Calu3 (cell line): ENCODE results near the gene KRI1. TPM values are rescaled to one million over a fixed set of nuclear protein-coding genes. Genes with fewer than 3 reads are reported as not detected.
A peak's percentile ranks its signal among the peaks of the same experiment; 100 is the strongest.

Experiments used
- BruUV-seq: library from RNA; stranded (reverse); fragments of 400-500 nt; replicated peaks from 2 replicates; lab custom pipeline; 2021; lab: Mats Ljungman, UMichigan
- CTCF ChIA-PET: fragments of 300-600 bp; sonication (Branson Sonifier 250); formaldehyde crosslinking; loops from one replicate; lab custom pipeline; 2022; ENCODE audit warnings: antibody characterized with exemption; lab: Charles Lee
- DNase-seq: peaks from one replicate; pipeline ENCODE4 v3.0.0; 2022
- H3K27ac Mint-ChIP-seq: one replicate; pipeline ENCODE4 v1.8.0; 2022; ENCODE audit warnings: mixed read lengths; ENCODE audit not compliant: unreplicated experiment
- H3K27me3 Mint-ChIP-seq: one replicate; pipeline ENCODE4 v1.8.0; 2022; ENCODE audit warnings: mixed read lengths; ENCODE audit not compliant: unreplicated experiment
- H3K36me3 Mint-ChIP-seq: one replicate; pipeline ENCODE4 v1.8.0; 2022; ENCODE audit warnings: mild to moderate bottlenecking, moderate library complexity, mixed read lengths; ENCODE audit not compliant: insufficient read depth, unreplicated experiment
- H3K4me1 Mint-ChIP-seq: one replicate; pipeline ENCODE4 v1.8.0; 2022; ENCODE audit warnings: mild to moderate bottlenecking, low read depth, mixed read lengths; ENCODE audit not compliant: unreplicated experiment
- H3K4me3 Mint-ChIP-seq: one replicate; pipeline ENCODE4 v1.8.0; 2022; ENCODE audit warnings: mild to moderate bottlenecking, low read depth, moderate library complexity, mixed read lengths; ENCODE audit not compliant: unreplicated experiment
- H3K9me3 Mint-ChIP-seq: one replicate; pipeline ENCODE4 v1.8.0; 2022; ENCODE audit warnings: low read depth, mixed read lengths; ENCODE audit not compliant: unreplicated experiment
- intact Hi-C: fragments of 100-400 bp; cut with micrococcal nuclease; formaldehyde crosslinking; loops from one replicate; pipeline ENCODE4 v1.10.0; 2022; ENCODE audit not compliant: unreplicated experiment
- total RNA-seq: library from RNA; stranded (reverse); gene quantifications from 2 replicates; pipeline ENCODE4 v1.2.3, GENCODE V29; 2022
- TF ChIP-seq, protein P1 (sequence below): fragments of 200-600 bp; IDR thresholded peaks from one replicate; pipeline ENCODE4 v1.8.0; 2022; ENCODE audit warnings: antibody characterized with exemption; ENCODE audit not compliant: unreplicated experiment

The KRI1 gene
- total RNA-seq, 1 experiment from 2014 or later, result 29.6 TPM

DNA sequence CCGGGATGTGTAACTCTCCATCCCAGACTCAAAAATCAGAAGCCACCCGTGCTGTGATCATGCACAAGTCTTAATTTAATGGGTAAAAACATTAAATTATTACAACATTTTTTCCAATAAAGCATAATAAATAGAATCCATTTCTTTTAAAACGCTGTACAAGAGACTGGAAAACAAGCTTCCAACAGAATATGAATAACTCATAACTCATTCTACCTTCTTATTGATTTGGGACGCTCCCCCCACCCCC lies 523 bp upstream of the KRI1 start:
- CTCF ChIA-PET, result no interaction called here
- H3K4me1 Mint-ChIP-seq, result peaks cover 30% of the 10 kb centered on the region
- intact Hi-C loops, result no loop called here
- peaks cover 57% of the 10 kb centered on the region for H3K36me3 Mint-ChIP-seq
- no TSS peak for BruUV-seq
- no peaks in the 10 kb centered on the region for H3K27me3 Mint-ChIP-seq
- no peaks in the 10 kb centered on the region for H3K9me3 Mint-ChIP-seq
- DNase-seq, result no peak
- TF ChIP-seq, protein P1, sequence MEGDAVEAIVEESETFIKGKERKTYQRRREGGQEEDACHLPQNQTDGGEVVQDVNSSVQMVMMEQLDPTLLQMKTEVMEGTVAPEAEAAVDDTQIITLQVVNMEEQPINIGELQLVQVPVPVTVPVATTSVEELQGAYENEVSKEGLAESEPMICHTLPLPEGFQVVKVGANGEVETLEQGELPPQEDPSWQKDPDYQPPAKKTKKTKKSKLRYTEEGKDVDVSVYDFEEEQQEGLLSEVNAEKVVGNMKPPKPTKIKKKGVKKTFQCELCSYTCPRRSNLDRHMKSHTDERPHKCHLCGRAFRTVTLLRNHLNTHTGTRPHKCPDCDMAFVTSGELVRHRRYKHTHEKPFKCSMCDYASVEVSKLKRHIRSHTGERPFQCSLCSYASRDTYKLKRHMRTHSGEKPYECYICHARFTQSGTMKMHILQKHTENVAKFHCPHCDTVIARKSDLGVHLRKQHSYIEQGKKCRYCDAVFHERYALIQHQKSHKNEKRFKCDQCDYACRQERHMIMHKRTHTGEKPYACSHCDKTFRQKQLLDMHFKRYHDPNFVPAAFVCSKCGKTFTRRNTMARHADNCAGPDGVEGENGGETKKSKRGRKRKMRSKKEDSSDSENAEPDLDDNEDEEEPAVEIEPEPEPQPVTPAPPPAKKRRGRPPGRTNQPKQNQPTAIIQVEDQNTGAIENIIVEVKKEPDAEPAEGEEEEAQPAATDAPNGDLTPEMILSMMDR, result no peak
- peak overlapping the region; percentile 38 for H3K27ac Mint-ChIP-seq
- peak overlapping the region; percentile 94 for H3K4me3 Mint-ChIP-seq

DNA sequence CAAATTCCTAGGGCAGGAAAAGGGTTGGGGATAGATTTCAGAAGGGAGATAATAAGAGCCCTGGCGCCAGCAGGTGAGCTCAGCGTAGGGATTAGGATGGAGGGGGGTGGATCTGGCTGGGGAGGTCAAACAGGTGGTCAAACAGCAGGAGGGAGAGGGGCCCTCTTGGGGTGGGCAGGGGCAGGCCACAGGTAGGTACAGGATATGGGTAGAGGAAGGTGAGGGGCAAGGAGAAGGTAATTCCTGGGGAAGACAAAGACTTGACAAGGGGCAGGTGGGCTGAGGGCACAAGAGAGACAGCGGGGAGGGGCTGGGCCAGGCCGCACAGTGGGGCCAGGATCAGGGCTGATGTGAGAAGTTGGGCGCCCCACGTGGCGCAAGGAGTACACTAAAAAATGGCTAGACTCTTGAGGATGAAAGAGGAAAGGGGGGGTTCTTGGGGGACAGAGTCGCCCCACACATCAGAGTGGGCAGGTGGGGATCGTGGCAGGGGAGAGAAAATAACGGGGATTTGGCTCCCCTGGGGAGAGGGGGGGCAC lies 713 bp downstream of the KRI1 start:
- CTCF ChIA-PET, result interaction anchor here (1.0 kb wide), 1 partner anchor 147 kb away, joined by 3 read pairs; no protein-coding TSS in a partner anchor
- peak overlapping the region; percentile 38 for H3K27ac Mint-ChIP-seq
- no peaks in the 10 kb centered on the region for H3K9me3 Mint-ChIP-seq
- no peaks in the 10 kb centered on the region for H3K27me3 Mint-ChIP-seq
- no TSS peak for BruUV-seq
- peaks cover 60% of the 10 kb centered on the region for H3K36me3 Mint-ChIP-seq
- TF ChIP-seq, protein P1, result no peak
- DNase-seq, result peak; percentile 29
- peak overlapping the region; percentile 94 for H3K4me3 Mint-ChIP-seq
- H3K4me1 Mint-ChIP-seq, result peaks cover 30% of the 10 kb centered on the region
- intact Hi-C loops, result no loop called here

DNA sequence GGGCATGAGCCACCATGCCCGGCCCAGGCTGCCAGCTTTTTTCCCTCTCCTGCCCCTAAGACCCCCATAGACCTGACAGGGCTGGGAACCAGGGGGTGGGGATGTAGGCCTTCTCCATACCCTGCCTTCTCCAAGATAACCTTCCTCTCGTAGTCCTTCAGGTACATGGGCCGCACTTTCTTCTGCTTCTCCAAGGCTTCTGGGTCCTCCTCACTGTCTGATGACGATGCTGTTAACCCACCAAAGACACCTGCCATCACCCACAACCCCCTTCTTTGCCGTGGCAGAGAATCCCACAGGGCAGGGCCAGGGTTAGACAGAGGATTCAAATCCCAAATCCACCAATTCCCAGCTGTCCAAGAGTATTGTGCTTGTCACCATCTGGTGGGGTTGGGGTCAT lies 3.2 kb downstream of the KRI1 start:
- H3K36me3 Mint-ChIP-seq, result peaks cover 42% of the 10 kb centered on the region
- no peak overlapping the region for H3K4me3 Mint-ChIP-seq

DNA sequence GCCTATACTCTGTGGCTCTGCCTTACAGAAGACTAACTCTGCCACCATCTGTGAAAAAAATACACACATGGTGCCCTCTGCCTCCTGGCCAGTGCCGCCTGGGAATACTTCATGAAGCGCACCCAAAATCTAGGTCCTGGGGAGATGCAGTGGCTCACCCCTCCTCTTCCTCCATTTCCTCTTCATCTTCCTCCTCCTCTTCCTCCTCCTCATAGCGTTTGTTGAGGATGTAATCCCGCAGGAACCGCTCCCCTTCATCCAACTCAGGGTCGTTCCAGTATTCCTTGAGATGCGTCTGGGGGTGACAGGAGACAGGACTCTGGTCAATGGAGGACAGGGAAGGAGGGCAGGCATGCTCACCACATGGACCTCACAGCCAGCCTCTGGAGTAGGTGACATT lies 5.7 kb downstream of the KRI1 start:
- H3K4me1 Mint-ChIP-seq, result peaks cover 6% of the 10 kb centered on the region

More for the DNA sequence above, 3.2 kb downstream of the KRI1 start:
- no peak overlapping the region for H3K27ac Mint-ChIP-seq
- H3K9me3 Mint-ChIP-seq, result no peaks in the 10 kb centered on the region
- intact Hi-C loops, result no loop called here
- no TSS peak for BruUV-seq
- DNase-seq, result no peak
- H3K4me1 Mint-ChIP-seq, result peaks cover 16% of the 10 kb centered on the region
- TF ChIP-seq, protein P1, result no peak
- no peaks in the 10 kb centered on the region for H3K27me3 Mint-ChIP-seq
- CTCF ChIA-PET, result no interaction called here

More for the DNA sequence above, 5.7 kb downstream of the KRI1 start:
- intact Hi-C loops, result no loop called here
- CTCF ChIA-PET, result no interaction called here
- Mint-ChIP-seq H3K9me3 (no peaks in the 10 kb centered on the region), H3K27me3 (no peaks in the 10 kb centered on the region), H3K36me3 (peaks cover 26% of the 10 kb centered on the region), H3K4me3 (no peak overlapping the region), H3K27ac (no peak overlapping the region)
- BruUV-seq, result no TSS peak
- DNase-seq, result no peak
- TF ChIP-seq, protein P1, result no peak
